Activated naive CD4-positive, alpha-beta T cell treated with anti-CD3 and anti-CD28 coated beads for 36 hours (primary cell): ENCODE results near the gene KRTAP27-1. TPM values are rescaled to one million over a fixed set of nuclear protein-coding genes. Genes with fewer than 3 reads are reported as not detected.

Experiments used
- CTCF ChIA-PET: fragments of 350-600 bp; sonication (Branson Sonifier 250); formaldehyde crosslinking; loops from one replicate; lab custom pipeline; 2021; ENCODE audit warnings: antibody characterized with exemption; lab: Charles Lee
- DNase-seq: peaks from one replicate; pipeline ENCODE4 v3.0.0-alpha.2; 2020
- H3K27ac Mint-ChIP-seq: one replicate; pipeline ENCODE4 v1.8.0; 2021; ENCODE audit warnings: mild to moderate bottlenecking, mixed read lengths
- H3K27me3 Mint-ChIP-seq: one replicate; pipeline ENCODE4 v1.8.0; 2021; ENCODE audit warnings: low read depth, mixed read lengths
- H3K36me3 Mint-ChIP-seq: one replicate; pipeline ENCODE4 v1.8.0; 2021; ENCODE audit warnings: low read depth, mixed read lengths
- H3K4me1 Mint-ChIP-seq: one replicate; pipeline ENCODE4 v1.8.0; 2021; ENCODE audit warnings: low read depth, mixed read lengths
- H3K4me3 Mint-ChIP-seq: one replicate; pipeline ENCODE4 v1.8.0; 2021; ENCODE audit warnings: mild to moderate bottlenecking, moderate library complexity, mixed read lengths
- H3K9me3 Mint-ChIP-seq: one replicate; pipeline ENCODE4 v1.8.0; 2021; ENCODE audit warnings: mixed read lengths
- intact Hi-C: fragments of 100-400 bp; cut with micrococcal nuclease; formaldehyde crosslinking; loops from one replicate; pipeline ENCODE4 v1.15.1; 2023
- total RNA-seq, 2 experiments: library from RNA; stranded (reverse); gene quantifications; one replicate each; pipeline ENCODE4 v1.2.3, GENCODE V29; 2021

The KRTAP27-1 gene
- not detected for total RNA-seq

GRCh38 chr21:30337276-30337744, at the start of gene KRTAP27-1:
Gene KRTAP27-1 (minus strand): TSS chr21:30337694. CDS start chr21:30337668, 26 bp downstream.
- no peaks in the 10 kb centered on the region for H3K4me1 Mint-ChIP-seq
- peaks cover 7% of the 10 kb centered on the region for H3K27me3 Mint-ChIP-seq
- no peak within 1 kb of the TSS for H3K4me3 Mint-ChIP-seq
- H3K27ac Mint-ChIP-seq, result no peak within 1 kb of the TSS
- CTCF ChIA-PET, result no interaction called here
- no peaks in the 10 kb centered on the region for H3K36me3 Mint-ChIP-seq
- no peak for DNase-seq
- intact Hi-C loops, result no loop called here
- no peaks in the 10 kb centered on the region for H3K9me3 Mint-ChIP-seq

GRCh38 chr21:30382201-30382600, 44.7 kb upstream of the KRTAP27-1 start:
- peaks cover 9% of the 10 kb centered on the region for H3K27me3 Mint-ChIP-seq
- CTCF ChIA-PET, result no interaction called here
- no peaks in the 10 kb centered on the region for H3K4me1 Mint-ChIP-seq
- H3K9me3 Mint-ChIP-seq, result no peaks in the 10 kb centered on the region
- no peaks in the 10 kb centered on the region for H3K36me3 Mint-ChIP-seq
- intact Hi-C loops, result no loop called here
- no peak overlapping the region for H3K27ac Mint-ChIP-seq
- H3K4me3 Mint-ChIP-seq, result no peak overlapping the region
- no peak for DNase-seq

GRCh38 chr21:30372139-30372770, 34.8 kb upstream of the KRTAP27-1 start, which contains the start of gene KRTAP13-2:
Gene KRTAP13-2 (minus strand): TSS chr21:30372271. CDS start chr21:30372213, 58 bp downstream.
- DNase-seq, result no peak
- intact Hi-C loops, result no loop called here
- peaks cover 4% of the 10 kb centered on the region for H3K27me3 Mint-ChIP-seq
- peaks cover 2% of the 10 kb centered on the region for H3K9me3 Mint-ChIP-seq
- H3K4me3 Mint-ChIP-seq, result no peak within 1 kb of the TSS
- CTCF ChIA-PET, result no interaction called here
- no peak within 1 kb of the TSS for H3K27ac Mint-ChIP-seq
- no peaks in the 10 kb centered on the region for H3K4me1 Mint-ChIP-seq
- no peaks in the 10 kb centered on the region for H3K36me3 Mint-ChIP-seq

GRCh38 chr21:30355906-30356305, 18.4 kb upstream of the KRTAP27-1 start:
- Mint-ChIP-seq H3K27ac (no peak overlapping the region), H3K4me1 (no peaks in the 10 kb centered on the region), H3K27me3 (peaks cover 6% of the 10 kb centered on the region), H3K9me3 (no peaks in the 10 kb centered on the region), H3K4me3 (no peak overlapping the region), H3K36me3 (no peaks in the 10 kb centered on the region)
- no peak for DNase-seq
- intact Hi-C loops, result no loop called here
- CTCF ChIA-PET, result interaction anchor here (0.7 kb wide), 1 partner anchor 553 kb away, joined by 4 read pairs; no protein-coding TSS in a partner anchor

GRCh38 chr21:30354308-30355005, 17.0 kb upstream of the KRTAP27-1 start:
- no peaks in the 10 kb centered on the region for H3K9me3 Mint-ChIP-seq
- H3K4me1 Mint-ChIP-seq, result no peaks in the 10 kb centered on the region
- no peaks in the 10 kb centered on the region for H3K36me3 Mint-ChIP-seq
- intact Hi-C loops, result no loop called here
- no peak for DNase-seq
- peaks cover 6% of the 10 kb centered on the region for H3K27me3 Mint-ChIP-seq
- no peak overlapping the region for H3K27ac Mint-ChIP-seq
- CTCF ChIA-PET, result interaction anchor here (1.4 kb wide), 1 partner anchor 13 kb away, joined by 3 read pairs; no protein-coding TSS in a partner anchor
- H3K4me3 Mint-ChIP-seq, result no peak overlapping the region

GRCh38 chr21:30351534-30351933, 14.0 kb upstream of the KRTAP27-1 start:
- H3K9me3 Mint-ChIP-seq, result no peaks in the 10 kb centered on the region
- H3K4me1 Mint-ChIP-seq, result no peaks in the 10 kb centered on the region
- no peak overlapping the region for H3K27ac Mint-ChIP-seq
- H3K36me3 Mint-ChIP-seq, result no peaks in the 10 kb centered on the region
- CTCF ChIA-PET, result no interaction called here
- DNase-seq, result no peak
- H3K4me3 Mint-ChIP-seq, result no peak overlapping the region
- intact Hi-C loops, result no loop called here
- peaks cover 6% of the 10 kb centered on the region for H3K27me3 Mint-ChIP-seq

- H3K4me3 Mint-ChIP-seq, result no peak overlapping the region
- H3K4me1 Mint-ChIP-seq, result no peaks in the 10 kb centered on the region
- no peaks in the 10 kb centered on the region for H3K36me3 Mint-ChIP-seq
- intact Hi-C loops, result no loop called here
- H3K27ac Mint-ChIP-seq, result no peak overlapping the region
- H3K27me3 Mint-ChIP-seq, result peaks cover 3% of the 10 kb centered on the region
- CTCF ChIA-PET, result no interaction called here
- no peak for DNase-seq
- no peaks in the 10 kb centered on the region for H3K9me3 Mint-ChIP-seq
Measured at GRCh38 chr21:30349572-30349971, 12.1 kb upstream of the KRTAP27-1 start.

GRCh38 chr21:30348506-30348905, 11.0 kb upstream of the KRTAP27-1 start, which contains the start of gene KRTAP23-1:
Gene KRTAP23-1 (minus strand): TSS chr21:30348606. CDS start chr21:30348606, 0 bp downstream.
- intact Hi-C loops, result no loop called here
- no peak within 1 kb of the TSS for H3K4me3 Mint-ChIP-seq
- H3K27me3 Mint-ChIP-seq, result peaks cover 5% of the 10 kb centered on the region
- H3K9me3 Mint-ChIP-seq, result no peaks in the 10 kb centered on the region
- H3K36me3 Mint-ChIP-seq, result no peaks in the 10 kb centered on the region
- DNase-seq, result no peak
- H3K4me1 Mint-ChIP-seq, result no peaks in the 10 kb centered on the region
- CTCF ChIA-PET, result no interaction called here
- no peak within 1 kb of the TSS for H3K27ac Mint-ChIP-seq

- intact Hi-C loops, result no loop called here
- CTCF ChIA-PET, result no interaction called here
- no peak for DNase-seq
- no peaks in the 10 kb centered on the region for H3K4me1 Mint-ChIP-seq
- H3K9me3 Mint-ChIP-seq, result no peaks in the 10 kb centered on the region
- no peak overlapping the region for H3K27ac Mint-ChIP-seq
- no peaks in the 10 kb centered on the region for H3K36me3 Mint-ChIP-seq
- H3K4me3 Mint-ChIP-seq, result no peak overlapping the region
- peaks cover 9% of the 10 kb centered on the region for H3K27me3 Mint-ChIP-seq
Measured at GRCh38 chr21:30345014-30345413, 7.5 kb upstream of the KRTAP27-1 start.

GRCh38 chr21:30340714-30341573, 3.5 kb upstream of the KRTAP27-1 start:
- H3K9me3 Mint-ChIP-seq, result no peaks in the 10 kb centered on the region
- no peak overlapping the region for H3K4me3 Mint-ChIP-seq
- CTCF ChIA-PET, result interaction anchor here (0.6 to 1.5 kb wide), 5 partner anchors 10 to 890 kb away, joined by 3 read pairs; partner anchors contain the start of gene KRTAP21-3
- no peak overlapping the region for H3K27ac Mint-ChIP-seq
- H3K4me1 Mint-ChIP-seq, result no peaks in the 10 kb centered on the region
- H3K36me3 Mint-ChIP-seq, result no peaks in the 10 kb centered on the region
- DNase-seq, result peak; percentile 48
- intact Hi-C loops, result loop anchor here (1.0 to 2.0 kb wide), 2 partner anchors 94 to 745 kb away; no protein-coding TSS in a partner anchor
- peaks cover 9% of the 10 kb centered on the region for H3K27me3 Mint-ChIP-seq

- DNase-seq, result no peak
- intact Hi-C loops, result no loop called here
- Mint-ChIP-seq H3K27ac (no peak overlapping the region), H3K9me3 (no peaks in the 10 kb centered on the region), H3K4me3 (no peak overlapping the region), H3K36me3 (no peaks in the 10 kb centered on the region), H3K4me1 (no peaks in the 10 kb centered on the region), H3K27me3 (peaks cover 4% of the 10 kb centered on the region)
- CTCF ChIA-PET, result interaction anchor here (0.6 kb wide), 1 partner anchor 587 kb away, joined by 3 read pairs; no protein-coding TSS in a partner anchor
Measured at GRCh38 chr21:30338717-30339116, 1.2 kb upstream of the KRTAP27-1 start.

- Mint-ChIP-seq H3K9me3 (no peaks in the 10 kb centered on the region), H3K4me1 (no peaks in the 10 kb centered on the region), H3K4me3 (no peak overlapping the region), H3K27ac (no peak overlapping the region), H3K27me3 (peaks cover 6% of the 10 kb centered on the region), H3K36me3 (no peaks in the 10 kb centered on the region)
- DNase-seq, result no peak
- CTCF ChIA-PET, result no interaction called here
- intact Hi-C loops, result no loop called here
Measured at GRCh38 chr21:30337772-30338171, 278 bp upstream of the KRTAP27-1 start.
